Measurements from ENCODE around the gene RASSF8.

Gene RASSF8

GRCh38 chr12:25958428-25959070, at the start of gene RASSF8:
Gene RASSF8 (plus strand): TSS chr12:25958682. CDS start chr12:26055344, 96,662 bp downstream.
- DNase-seq: peak; percentile 86

GRCh38 chr12:25914551-25914950, 43.9 kb upstream of the RASSF8 start:
- DNase-seq: no peak

GRCh38 chr12:25924491-25925001, 33.9 kb upstream of the RASSF8 start:
- peak; percentile 97 for DNase-seq

- DNase-seq: no peak
These were observed 33.4 kb upstream of the RASSF8 start for GRCh38 chr12:25925064-25925463.

GRCh38 chr12:25926536-25926935, 31.9 kb upstream of the RASSF8 start:
- no peak for DNase-seq

GRCh38 chr12:25929142-25929541, 29.3 kb upstream of the RASSF8 start:
- DNase-seq: peak; percentile 67

GRCh38 chr12:25932971-25933370, 25.5 kb upstream of the RASSF8 start:
- no peak for DNase-seq

- no peak for DNase-seq
These were observed 24.0 kb upstream of the RASSF8 start for GRCh38 chr12:25934456-25934855.

- peak; percentile 73 for DNase-seq
These were observed 22.9 kb upstream of the RASSF8 start for GRCh38 chr12:25935355-25936144.

- no peak for DNase-seq
These were observed 21.4 kb upstream of the RASSF8 start for GRCh38 chr12:25937096-25937495.

GRCh38 chr12:25938581-25938980, 19.9 kb upstream of the RASSF8 start:
- no peak for DNase-seq

GRCh38 chr12:25939606-25940005, 18.9 kb upstream of the RASSF8 start:
- DNase-seq: no peak

GRCh38 chr12:25940886-25941285, 17.6 kb upstream of the RASSF8 start:
- no peak for DNase-seq

GRCh38 chr12:25942709-25943108, 15.8 kb upstream of the RASSF8 start:
- DNase-seq: no peak

GRCh38 chr12:25943940-25944339, 14.5 kb upstream of the RASSF8 start:
- DNase-seq: no peak

- DNase-seq: peak; percentile 44
These were observed 9.1 kb upstream of the RASSF8 start for GRCh38 chr12:25949343-25949742.

GRCh38 chr12:25950329-25951115, 8.0 kb upstream of the RASSF8 start:
- DNase-seq: peak; percentile 27

- no peak for DNase-seq
These were observed 572 bp upstream of the RASSF8 start for GRCh38 chr12:25957793-25958427.

- DNase-seq: peak; percentile 84
These were observed 834 bp downstream of the RASSF8 start for GRCh38 chr12:25959071-25959961.

GRCh38 chr12:25960143-25960542, 1.7 kb downstream of the RASSF8 start:
- DNase-seq: peak; percentile 74

- no peak for DNase-seq
These were observed 2.5 kb downstream of the RASSF8 start for GRCh38 chr12:25960961-25961360.
